Stimulated activated CD4-positive, alpha-beta T cell treated with anti-CD3 and anti-CD28 coated beads, TNF-alpha, amount 100 ng/mL, for 4 hours (primary cell): ENCODE measurements around the gene SPECC1.
"Not testable (repeated sequence)": the region's sequence is repeated elsewhere in the genome, so short reads cannot be mapped to it uniquely, and the experiment has no call there.

Experiments
- DNase-seq, 3 experiments: peaks; one replicate each; pipeline ENCODE4 v3.0.0-alpha.2; 2020; ENCODE audit warnings: low read depth in 3 of 3

SPECC1 gene, protein sequence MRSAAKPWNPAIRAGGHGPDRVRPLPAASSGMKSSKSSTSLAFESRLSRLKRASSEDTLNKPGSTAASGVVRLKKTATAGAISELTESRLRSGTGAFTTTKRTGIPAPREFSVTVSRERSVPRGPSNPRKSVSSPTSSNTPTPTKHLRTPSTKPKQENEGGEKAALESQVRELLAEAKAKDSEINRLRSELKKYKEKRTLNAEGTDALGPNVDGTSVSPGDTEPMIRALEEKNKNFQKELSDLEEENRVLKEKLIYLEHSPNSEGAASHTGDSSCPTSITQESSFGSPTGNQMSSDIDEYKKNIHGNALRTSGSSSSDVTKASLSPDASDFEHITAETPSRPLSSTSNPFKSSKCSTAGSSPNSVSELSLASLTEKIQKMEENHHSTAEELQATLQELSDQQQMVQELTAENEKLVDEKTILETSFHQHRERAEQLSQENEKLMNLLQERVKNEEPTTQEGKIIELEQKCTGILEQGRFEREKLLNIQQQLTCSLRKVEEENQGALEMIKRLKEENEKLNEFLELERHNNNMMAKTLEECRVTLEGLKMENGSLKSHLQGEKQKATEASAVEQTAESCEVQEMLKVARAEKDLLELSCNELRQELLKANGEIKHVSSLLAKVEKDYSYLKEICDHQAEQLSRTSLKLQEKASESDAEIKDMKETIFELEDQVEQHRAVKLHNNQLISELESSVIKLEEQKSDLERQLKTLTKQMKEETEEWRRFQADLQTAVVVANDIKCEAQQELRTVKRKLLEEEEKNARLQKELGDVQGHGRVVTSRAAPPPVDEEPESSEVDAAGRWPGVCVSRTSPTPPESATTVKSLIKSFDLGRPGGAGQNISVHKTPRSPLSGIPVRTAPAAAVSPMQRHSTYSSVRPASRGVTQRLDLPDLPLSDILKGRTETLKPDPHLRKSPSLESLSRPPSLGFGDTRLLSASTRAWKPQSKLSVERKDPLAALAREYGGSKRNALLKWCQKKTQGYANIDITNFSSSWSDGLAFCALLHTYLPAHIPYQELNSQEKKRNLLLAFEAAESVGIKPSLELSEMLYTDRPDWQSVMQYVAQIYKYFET

DNA sequence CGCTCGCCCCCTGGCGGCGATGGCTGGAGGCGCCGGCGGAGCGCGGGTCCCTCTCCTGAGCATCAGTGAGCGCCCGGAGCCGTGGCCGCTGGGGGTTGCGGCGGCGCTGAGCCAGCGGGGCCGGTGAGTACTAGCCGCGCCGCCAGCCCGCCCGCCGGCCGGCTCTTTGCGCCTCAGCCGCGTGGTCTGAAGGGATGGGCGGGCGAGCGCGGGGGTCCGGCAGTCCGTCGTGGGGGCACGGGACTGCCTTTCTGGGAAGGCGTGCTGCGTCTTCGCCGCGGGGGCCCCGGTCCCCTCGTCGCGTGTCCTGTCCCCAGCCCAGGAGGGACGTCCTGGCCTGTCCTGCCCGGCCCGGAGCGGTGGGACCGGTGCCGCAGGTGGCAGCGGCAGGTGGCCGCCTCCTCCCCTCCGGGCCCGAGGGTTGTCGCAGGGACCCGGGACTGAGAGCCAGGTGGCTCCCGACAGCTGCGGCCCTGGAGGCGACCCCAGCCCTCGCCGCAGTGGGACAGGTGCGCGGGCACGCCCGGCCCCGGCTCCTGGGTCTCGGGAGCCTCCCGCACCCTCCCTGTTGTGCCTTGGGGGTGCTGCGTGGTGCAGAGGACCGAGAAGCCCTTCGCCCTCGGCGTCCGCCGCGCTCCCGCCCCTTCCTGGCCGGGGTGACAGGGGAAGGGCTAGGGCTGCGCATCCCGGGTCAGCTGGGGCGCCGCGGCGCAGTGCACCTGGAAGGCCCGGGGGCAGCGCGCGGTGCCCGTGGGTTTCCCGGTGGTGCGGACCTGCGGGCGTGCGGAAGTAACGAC is at the start of gene SPECC1:
TSS of gene SPECC1 (plus strand) at position 58 of the 797 bp plus-strand sequence. CDS start 87,293 bp downstream, outside the sequence.
- peak; percentile 71 to 81 (median 79) for DNase-seq

- DNase-seq: not testable (repeated sequence)
Measured at GRCh38 chr17:19962954-19963353, 46.2 kb upstream of the SPECC1 start.

GRCh38 chr17:19973156-19973555 is 36.0 kb upstream of the SPECC1 start:
- no peak for DNase-seq

- no peak for DNase-seq
Measured at GRCh38 chr17:19975601-19976000, 33.6 kb upstream of the SPECC1 start.

DNA sequence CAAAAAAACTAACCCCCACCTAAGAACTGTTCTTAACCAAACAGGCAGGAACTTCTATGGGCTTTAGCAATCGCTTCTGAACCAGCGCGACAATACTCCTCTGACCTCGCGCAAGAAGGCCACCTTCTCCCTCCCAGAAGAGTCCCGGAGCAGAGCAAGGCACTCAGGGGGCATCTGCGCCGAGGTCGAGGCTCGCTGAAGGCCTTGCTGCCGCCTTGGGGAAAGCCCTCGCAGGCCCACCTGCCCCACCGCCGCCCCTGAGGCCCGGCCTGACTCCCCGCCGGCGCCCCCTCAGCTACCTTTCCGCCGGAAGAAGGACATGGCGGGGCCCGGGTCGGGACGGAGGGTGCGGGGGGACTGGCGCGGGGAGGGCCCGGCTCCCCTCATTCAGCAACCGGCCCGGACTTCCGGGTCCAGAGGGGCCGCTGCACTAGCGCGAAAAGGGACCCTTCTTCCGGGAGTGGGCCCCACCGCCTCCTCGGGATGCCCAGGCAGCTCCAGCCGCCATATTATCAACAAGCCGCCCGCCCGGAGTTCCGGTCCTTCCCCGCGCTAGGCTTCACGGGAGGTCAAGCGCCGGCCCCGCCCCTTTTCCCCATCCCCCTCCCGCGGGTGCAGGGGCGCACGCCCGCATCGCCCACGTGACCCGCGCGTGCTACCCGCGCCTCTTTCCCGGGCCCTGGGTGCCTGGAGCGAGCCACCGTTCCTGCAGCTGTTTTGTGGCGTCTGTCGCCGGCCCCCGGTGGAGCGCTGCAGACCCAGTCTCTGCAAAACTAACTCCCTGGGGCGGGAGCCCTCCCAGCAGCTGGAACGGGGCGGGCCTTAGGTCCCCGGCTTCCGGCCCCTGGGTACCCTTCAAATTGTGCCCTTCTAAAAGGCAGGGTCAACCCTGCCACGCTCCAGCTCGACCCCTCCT is 31.6 kb upstream of the SPECC1 start, which contains the start of gene AKAP10:
TSS of gene AKAP10 (minus strand) at position 536 of the 916 bp plus-strand sequence. CDS start at position 387, 149 bp downstream.
- peak; percentile 88 to 96 (median 90) for DNase-seq

DNA sequence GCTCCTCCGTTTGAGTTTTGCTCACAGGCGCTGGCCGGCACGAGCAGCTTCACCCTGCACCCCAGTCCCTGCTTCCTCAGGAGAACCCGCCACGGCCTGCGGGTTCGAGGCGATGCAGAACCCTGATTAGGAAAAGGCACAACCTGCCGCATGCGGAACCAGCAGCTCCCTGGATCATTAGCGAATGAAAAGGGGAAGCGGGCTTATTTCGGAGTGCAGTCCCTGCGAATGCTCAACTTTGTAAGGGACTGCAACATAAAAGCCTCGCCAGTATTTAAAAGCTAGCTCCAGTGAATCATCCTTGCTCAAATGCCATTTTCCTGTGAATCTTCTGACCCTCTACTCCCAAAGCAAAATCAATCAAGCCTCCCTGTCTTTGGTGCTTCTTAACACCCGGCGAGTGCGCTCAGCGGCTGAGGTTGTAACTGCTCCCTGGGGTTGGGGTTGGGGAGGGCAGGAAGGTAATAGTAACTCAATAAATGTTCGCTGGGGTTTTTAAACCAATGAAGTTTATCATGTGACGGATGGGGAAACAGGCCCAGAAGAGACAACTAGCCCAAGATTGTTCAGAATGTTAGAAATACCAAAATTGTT is 30.9 kb upstream of the SPECC1 start:
- no peak for DNase-seq

- DNase-seq: no peak
Measured at GRCh38 chr17:19978805-19979211, 30.4 kb upstream of the SPECC1 start.

GRCh38 chr17:19979917-19980770 is 29.0 kb upstream of the SPECC1 start:
- DNase-seq: no peak

DNA sequence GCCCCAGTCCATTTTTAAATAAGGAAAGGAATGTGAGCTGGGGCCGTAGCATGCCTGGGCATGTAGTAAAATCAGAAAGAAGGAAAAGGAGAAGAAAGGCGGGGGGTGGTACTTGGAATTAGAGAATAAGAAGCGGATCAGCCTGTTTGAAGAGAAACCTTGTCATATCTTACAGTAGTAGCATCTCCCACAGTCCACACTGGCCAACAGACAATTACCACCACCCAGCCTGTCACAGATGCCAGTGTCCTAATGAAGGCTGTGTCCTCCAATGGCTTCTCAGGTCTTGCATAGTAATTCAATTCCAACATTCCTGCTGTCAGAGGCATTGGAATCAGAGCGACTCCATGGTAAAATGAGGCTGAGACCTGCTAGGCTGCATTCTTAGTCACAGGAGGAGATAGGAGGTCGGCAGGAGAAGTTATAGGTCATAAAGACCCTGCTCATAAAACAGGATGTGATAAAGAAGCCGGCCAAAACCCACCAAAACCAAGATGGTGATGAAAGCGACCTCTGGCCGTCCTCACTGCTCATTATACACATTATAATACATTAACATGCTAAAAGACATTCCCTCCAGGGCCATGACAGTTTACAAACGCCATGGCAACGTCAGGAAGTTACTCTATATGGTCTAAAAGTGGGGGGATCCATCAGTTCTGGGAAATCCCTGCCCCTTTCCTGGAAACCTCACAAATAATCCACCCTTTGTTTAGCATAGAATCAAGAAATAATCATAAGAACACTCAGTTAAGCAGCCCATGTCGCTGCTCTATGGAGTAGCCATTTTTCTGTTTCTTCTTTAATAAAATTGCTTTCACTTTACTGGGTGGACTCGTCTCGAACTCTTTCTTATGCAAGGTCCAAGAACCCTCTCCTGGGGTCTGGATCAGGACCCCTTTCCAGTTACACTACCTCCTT is 22.0 kb upstream of the SPECC1 start:
- no peak for DNase-seq

GRCh38 chr17:19987897-19988296 is 21.3 kb upstream of the SPECC1 start:
- no peak for DNase-seq

- no peak for DNase-seq
Measured at GRCh38 chr17:19991252-19991885, 17.8 kb upstream of the SPECC1 start.

DNA sequence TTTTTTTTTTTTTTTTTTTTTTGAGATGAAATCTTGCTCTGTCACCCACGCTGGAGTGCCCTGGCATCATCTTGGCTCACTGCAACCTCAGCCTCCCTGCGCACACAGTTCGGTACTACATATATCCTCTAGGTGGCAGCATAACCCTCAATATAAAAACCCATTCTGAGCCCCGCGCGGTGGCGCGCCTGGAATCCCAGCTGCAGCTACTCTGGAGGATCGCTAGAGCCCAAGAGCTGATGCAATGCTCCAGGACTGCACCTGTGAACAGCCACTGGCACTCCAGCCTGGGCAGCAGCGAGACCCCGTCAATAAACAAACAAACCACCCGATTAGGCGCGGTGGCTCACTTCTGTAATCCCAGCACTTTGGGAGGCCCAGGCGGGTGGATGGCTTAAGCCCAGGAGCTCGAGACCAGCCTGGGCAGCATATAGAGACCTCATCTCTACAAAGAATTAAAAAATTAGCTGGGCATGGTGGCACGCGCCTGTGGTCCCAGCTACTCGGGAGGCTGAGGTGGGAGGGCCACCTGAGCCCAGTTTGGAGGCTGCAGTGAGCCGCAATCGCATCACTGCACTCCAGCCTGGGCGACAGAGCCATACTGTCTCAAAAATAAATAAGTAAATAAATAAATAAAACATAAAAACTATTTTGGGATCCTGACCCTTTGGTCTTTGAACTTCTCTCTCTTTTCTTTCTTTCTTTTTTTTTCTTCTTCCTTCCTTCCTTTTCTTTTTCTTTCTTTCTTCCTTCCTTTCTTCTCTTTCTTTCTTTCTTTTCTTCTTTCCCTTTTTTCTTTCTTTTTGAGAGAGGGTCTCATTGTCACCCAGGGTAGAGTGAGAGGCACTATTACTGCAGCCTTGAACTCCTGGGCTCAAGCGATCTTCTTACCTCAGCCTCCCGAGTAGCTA is 16.1 kb upstream of the SPECC1 start:
- peak; percentile 54 to 59 (median 55) for DNase-seq

DNA sequence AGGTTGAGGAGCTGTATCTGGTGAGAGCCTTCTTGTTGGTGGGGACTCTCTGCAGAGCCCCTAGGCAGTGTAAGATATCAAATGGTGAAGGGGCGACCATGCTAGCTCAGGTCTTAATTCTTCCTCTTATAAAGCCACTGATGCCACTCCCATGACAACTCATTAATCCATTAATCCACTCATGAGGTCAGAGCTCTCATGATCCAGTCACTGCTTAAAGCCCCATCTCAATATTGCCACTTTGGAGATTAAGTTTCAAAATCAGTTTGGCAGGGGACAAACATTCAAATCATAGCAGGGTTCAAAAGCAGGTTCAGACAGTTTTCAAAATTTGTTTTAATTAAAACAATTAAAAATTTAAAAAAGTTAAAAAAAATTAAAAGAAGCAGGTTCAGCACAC is 13.1 kb upstream of the SPECC1 start:
- no peak for DNase-seq

GRCh38 chr17:19996502-19996901 is 12.7 kb upstream of the SPECC1 start:
- DNase-seq: no peak

DNA sequence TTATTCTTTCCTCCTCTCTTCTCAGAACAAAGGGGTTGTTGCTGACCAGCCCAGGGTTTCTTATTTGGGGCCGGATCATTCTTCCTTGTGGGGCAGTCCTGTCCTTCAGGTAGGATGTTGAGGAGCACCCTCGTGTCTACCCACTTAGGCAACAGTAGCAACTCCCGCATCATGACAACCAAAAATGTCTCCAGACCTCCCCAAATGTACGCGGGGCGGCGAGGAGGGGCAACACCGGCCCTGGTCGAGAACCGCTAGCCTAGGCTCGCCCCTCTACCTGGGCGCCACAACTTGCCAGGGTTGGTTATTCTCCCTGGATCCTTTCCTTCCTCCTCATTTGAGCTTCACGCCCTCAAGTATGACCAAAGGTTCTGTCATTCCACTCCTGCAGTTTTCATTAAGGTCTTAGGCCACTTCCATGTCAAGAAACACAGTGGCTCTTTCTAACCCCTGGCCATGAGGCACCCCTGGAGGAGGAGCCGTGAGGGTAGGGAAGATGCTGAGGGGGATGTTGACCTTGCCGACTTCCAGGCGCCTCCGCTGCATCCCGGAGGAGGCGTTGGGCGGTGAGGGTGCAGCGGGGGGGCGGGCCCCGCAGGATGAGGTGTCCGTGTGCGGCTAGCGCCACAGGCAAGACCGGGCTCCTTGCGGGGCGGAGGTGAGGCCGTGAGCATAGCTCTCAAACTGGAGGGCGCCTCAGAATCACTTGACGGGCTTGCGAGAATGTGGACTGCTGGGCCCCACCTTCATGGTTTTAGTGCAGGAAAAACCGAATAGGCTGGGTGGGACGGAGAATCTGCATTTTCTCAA is 712 bp upstream of the SPECC1 start:
- DNase-seq: no peak

DNA sequence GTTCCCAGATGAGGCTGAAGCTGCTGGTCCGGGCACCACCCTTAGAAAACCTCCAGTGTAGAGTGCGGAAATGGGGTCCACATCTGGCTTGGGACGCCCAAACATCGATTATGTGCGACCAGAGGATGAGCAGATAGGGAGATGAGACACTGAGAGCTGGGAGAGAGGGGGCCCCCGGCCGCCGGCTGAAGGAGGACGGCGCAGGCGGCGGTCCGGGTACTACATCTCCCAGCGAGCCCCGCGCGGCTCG is 182 bp upstream of the SPECC1 start:
- DNase-seq: no peak
